ENCODE measurements around the gene MSX1.
A peak's percentile ranks its signal among the peaks of the same experiment; 100 is the strongest.
"Not testable (repeated sequence)": the region's sequence is repeated elsewhere in the genome, so short reads cannot be mapped to it uniquely, and the experiment has no call there.

MSX1 gene

GRCh38 chr4:4859325-4859798 is at the start of gene MSX1:
MSX1 (plus strand) TSS chr4:4859665; CDS start chr4:4859900, 235 bp downstream.
- peak; percentile 75 for DNase-seq (ENCODE audit: low spot score)

- no peak for DNase-seq (ENCODE audit: low spot score)
Observed at GRCh38 chr4:4810092-4810774, 49.2 kb upstream of the MSX1 start.

GRCh38 chr4:4810778-4811177 is 48.7 kb upstream of the MSX1 start:
- no peak for DNase-seq (ENCODE audit: low spot score)

- DNase-seq (ENCODE audit: low spot score) = no peak
Observed at GRCh38 chr4:4812145-4812794, 47.2 kb upstream of the MSX1 start.

GRCh38 chr4:4818415-4819212 is 40.9 kb upstream of the MSX1 start:
- no peak for DNase-seq (ENCODE audit: low spot score)

GRCh38 chr4:4819213-4819606 is 40.3 kb upstream of the MSX1 start:
- no peak for DNase-seq (ENCODE audit: low spot score)

DNA sequence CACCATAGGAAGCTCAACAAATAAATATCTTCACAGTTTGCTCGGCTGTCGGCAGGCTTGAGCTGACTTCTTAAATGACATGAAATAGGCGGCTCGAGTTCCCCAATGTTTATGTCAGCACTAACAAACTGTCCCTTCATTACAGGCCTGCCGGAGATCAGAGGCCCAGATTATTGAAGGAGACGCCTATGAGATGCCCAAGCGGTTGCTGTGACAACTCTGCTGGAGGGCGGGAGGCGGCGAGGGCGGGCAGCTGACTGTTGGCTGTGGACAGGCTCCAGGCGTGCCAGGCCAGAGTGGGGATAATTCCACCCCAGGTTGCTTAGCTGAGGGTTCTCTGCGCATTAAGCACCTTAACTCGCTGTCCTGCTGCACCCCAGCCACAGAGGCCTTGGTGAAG is 39.2 kb upstream of the MSX1 start:
- DNase-seq (ENCODE audit: low spot score) = no peak

DNA sequence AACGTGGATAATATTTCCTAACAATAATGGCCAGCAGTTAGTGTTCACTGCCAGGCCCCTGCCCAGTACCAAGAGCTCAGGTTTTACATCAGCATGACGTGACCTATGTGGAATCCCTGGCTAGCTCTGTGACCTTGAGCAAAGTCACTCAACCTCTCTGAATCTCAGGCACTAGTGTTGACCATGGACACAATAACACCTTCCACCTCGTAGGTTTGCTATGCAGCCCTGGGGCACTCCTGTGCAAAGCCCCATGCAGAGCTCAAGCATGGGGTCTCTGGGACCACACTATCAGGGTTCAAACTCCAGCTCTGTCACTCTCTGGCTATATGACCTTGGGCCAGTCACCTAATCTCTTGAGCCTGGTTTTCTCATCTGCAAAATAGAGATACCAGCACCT is 38.7 kb upstream of the MSX1 start:
- DNase-seq (ENCODE audit: low spot score) = no peak

GRCh38 chr4:4821577-4821976 is 37.9 kb upstream of the MSX1 start:
- no peak for DNase-seq (ENCODE audit: low spot score)

GRCh38 chr4:4822286-4822685 is 37.2 kb upstream of the MSX1 start:
- DNase-seq (ENCODE audit: low spot score) = not testable (repeated sequence)

- no peak for DNase-seq (ENCODE audit: low spot score)
Observed at GRCh38 chr4:4823621-4824162, 35.8 kb upstream of the MSX1 start.

DNA sequence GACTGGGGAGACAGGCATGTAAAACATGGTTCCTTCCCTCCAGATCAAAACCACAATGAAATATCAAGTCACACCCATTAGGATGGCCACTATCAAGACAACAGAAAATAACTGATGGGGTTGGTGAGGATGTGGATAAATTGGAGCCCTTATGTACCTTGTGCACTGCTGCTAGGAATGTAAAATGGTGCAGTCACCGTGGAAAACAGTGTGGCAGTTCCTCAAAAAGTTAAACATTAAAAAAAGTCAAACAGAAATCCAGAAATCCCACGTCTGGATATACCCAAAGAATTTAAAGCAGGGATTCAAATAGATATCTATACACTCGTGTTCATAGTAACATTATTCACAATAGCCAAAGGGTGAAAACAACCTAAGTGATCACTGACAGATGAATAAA is 35.2 kb upstream of the MSX1 start:
- no peak for DNase-seq (ENCODE audit: low spot score)

DNA sequence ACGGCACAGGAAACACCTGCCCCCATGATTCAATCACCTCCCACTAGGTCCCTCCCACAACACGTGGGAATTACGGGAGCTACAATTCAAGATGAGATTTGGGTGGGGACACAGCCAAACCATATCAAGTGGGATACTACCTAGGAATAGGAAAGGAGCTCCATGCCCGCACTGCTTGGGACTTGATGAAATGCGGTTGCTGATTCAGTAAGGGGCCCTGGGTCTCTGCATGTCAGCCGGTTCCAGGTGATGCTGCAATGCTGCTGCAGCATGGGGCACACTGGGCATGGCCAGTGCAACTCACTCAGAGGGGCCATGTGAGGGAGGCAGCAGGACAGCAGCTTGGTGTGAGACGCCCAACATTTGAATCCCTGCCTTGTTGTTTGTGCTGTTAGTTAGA is 34.0 kb upstream of the MSX1 start:
- DNase-seq (ENCODE audit: low spot score) = no peak

GRCh38 chr4:4829837-4830236 is 29.6 kb upstream of the MSX1 start:
- DNase-seq (ENCODE audit: low spot score) = no peak

DNA sequence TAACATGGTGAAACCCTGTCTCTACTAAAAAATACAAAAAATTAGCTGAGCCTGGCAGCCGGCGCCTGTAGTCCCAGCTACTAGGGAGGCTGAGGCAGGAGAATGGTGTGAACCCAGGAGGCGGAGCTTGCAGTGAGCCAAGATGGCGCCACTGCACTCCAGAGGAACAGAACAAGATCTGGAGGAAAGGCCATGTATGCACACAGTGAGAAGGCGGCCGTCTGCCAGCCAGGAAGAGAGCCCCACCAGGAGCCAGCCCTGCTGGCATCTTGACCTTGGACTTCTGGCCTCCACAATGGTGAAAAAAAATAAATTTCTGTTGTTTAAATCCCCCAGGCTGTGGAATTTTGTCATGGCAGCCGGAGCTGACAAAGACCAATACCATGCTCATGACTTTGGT is 28.2 kb upstream of the MSX1 start:
- no peak for DNase-seq (ENCODE audit: low spot score)

GRCh38 chr4:4831825-4832224 is 27.6 kb upstream of the MSX1 start:
- DNase-seq (ENCODE audit: low spot score) = no peak

GRCh38 chr4:4836044-4836443 is 23.4 kb upstream of the MSX1 start:
- DNase-seq (ENCODE audit: low spot score) = no peak

DNA sequence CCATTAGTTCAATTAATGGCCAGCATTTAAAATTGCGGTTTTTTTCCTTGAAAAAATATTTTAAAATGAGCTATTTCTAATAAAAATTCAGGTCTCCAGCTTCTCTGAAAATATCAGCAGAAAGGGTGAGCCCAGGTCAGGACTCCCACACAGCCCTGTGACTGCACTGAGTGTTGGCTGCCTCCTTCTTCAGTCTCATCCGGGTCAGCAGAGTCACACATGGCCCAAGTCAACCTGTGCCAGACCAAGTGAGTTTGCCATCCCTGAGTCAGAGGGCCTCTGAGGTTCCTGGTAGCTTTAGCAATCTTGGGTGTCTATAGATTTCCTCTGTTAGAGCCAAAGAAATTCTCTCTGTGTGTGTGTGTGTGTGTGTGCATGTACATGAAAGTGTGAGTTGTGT is 22.1 kb upstream of the MSX1 start:
- no peak for DNase-seq (ENCODE audit: low spot score)

DNA sequence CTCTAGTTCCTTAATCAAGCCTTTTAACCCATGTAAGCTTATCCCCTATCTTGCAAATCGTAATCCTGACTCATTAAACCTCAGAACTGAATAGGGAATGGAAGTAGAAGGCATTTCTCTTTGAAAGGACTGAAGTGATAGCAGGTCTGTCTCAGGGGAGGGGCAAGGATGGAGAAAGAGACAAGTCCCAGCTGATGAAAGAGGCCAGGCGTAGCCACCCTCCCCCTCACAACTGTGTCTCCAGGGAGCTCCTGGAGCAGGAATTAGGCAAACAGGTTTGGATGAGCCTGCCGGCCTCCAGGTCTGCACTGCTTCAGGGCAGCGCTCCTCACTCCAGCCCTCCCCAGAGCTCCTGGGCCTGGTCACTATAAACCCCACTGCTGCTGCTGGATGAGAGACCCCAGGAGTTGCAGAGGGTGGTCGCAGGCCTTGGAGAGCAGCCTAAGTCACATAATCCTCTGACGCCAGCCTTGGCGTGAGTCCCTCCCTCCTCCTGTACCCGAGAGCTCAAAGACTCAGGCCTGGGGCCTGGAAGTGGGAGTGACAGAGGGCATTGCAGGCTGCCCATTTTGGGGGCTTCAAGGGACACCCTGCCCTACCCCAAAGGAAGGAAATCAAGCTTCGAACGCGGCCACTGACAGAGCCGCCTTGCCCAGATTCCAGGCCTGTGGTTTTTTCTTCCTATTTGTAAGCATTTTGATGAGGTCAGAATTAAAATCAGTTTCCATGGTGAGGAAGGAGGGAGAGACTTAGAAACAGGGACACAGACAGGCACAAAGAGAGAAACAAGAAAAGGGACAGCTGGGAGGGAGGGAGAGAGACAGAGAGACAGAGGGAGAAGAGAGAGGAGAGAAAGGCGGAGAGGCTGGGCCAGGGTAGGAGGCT is 21.2 kb upstream of the MSX1 start:
- no peak for DNase-seq (ENCODE audit: low spot score)

DNA sequence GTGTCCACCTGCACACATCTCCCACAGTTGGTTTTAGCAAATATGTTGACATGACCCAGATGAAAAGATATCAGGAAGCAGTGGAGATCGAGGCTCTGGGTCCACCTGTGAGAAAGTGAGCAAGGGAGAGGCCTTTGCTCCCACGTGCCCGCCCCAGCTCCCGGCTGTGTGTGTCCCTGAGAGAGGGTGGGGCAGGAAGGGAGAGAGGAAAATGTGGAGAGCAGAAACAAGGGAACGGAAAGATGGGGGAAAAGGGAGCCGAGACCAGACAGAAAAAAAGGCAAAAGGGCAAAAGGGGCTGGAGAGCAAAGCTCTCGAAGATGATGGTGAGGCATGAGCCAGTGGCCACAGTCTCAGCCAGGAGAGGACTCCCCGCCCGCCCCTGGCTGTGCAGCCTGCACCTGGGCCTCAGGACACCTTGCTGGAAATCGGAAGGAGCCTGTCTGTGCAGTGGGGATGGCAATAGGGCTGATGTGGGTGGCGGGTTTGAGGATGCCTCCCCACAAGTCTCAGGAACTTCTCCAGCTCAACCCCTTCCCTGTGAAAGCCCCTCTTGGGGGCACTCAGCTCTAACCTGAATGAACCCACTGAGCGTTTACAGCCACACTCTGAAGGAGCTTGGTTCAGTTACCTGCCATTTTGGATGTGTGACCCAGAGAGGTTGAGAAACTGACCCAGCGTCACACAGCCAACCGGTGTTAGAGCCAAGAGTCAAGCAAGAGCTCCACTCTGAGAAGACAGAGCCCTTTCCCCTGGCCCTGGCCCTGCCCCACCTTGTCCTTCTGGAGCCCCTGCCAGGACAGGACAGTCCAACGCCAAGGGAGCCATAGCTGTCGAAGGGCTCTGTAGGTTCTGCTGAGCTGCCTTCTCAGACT is 20.3 kb upstream of the MSX1 start:
- no peak for DNase-seq (ENCODE audit: low spot score)

GRCh38 chr4:4840351-4840750 is 19.1 kb upstream of the MSX1 start:
- DNase-seq (ENCODE audit: low spot score) = no peak

All from cerebellar cortex (tissue), 1 donor.